ENCODE results near the gene KCTD16.

Gene KCTD16

GRCh38 chr5:144451187-144451973 is 280.7 kb downstream of the KCTD16 start:
- no peaks in the 10 kb centered on the region for H3K4me1 ChIP-seq (ENCODE audit: control insufficient read depth, insufficient read depth, low read length)
- no peak for TF ChIP-seq ZNF548 (tag by site-specific recombination; IDR thresholded peaks at IDR 0.05)
- no peak for TF ChIP-seq HOXC10 (CRISPR knock-in tag; IDR thresholded peaks at IDR 0.05)
- TF ChIP-seq ZNF335 (tag by site-specific recombination; conservative IDR thresholded peaks at IDR 0.05), result peak; percentile 41
- no peak for TF ChIP-seq ZNF10 (tag by site-specific recombination; IDR thresholded peaks at IDR 0.05)
- no peak for TF ChIP-seq ZBTB21 (tag by site-specific recombination; IDR thresholded peaks at IDR 0.05)
- H3K36me3 ChIP-seq (ENCODE audit: control insufficient read depth in 2 of 2, insufficient read depth in 1 of 2, low read length in 2 of 2), result no peaks in the 10 kb centered on the region
- H3K27ac ChIP-seq (ENCODE audit: extremely low read depth, low read depth, low read length), result no peak overlapping the region
- H3K4me3 ChIP-seq (ENCODE audit: low read depth, low read length), result no peak overlapping the region
- no peaks in the 10 kb centered on the region for H3K9me3 ChIP-seq (ENCODE audit: control insufficient read depth, insufficient read depth, low read depth, low read length)
- CTCF ChIA-PET, result interaction anchor here (1.1 kb wide), 1 partner anchor 16 kb away, joined by 3 read pairs; no protein-coding TSS in a partner anchor
- POLR2A ChIA-PET, result no interaction called here

GRCh38 chr5:144453753-144454152 is 283.1 kb downstream of the KCTD16 start:
- ChIA-PET CTCF (interaction anchor here (0.6 to 1.1 kb wide), 3 partner anchors 14 to 1843 kb away, joined by 3 to 8 read pairs (median 4); no protein-coding TSS in a partner anchor), POLR2A (no interaction called here)
- H3K36me3 ChIP-seq (ENCODE audit: control insufficient read depth in 2 of 2, insufficient read depth in 1 of 2, low read length in 2 of 2), result no peaks in the 10 kb centered on the region
- TF ChIP-seq ZNF132 (tag by site-specific recombination; IDR thresholded peaks at IDR 0.05; ENCODE audit: borderline replicate concordance) (no peak), TCF7L2 (IDR thresholded peaks at IDR 0.05; ENCODE audit: borderline replicate concordance, low read depth, low read length) (0 out of 2 replicates have a peak, but pooled peaks have one; percentile 13)
- H3K4me3 ChIP-seq (ENCODE audit: low read depth, low read length), result no peak overlapping the region
- H3K9me3 ChIP-seq (ENCODE audit: control insufficient read depth, insufficient read depth, low read depth, low read length), result no peaks in the 10 kb centered on the region
- no peak overlapping the region for H3K27ac ChIP-seq (ENCODE audit: extremely low read depth, low read depth, low read length)
- no peaks in the 10 kb centered on the region for H3K4me1 ChIP-seq (ENCODE audit: control insufficient read depth, insufficient read depth, low read length)

GRCh38 chr5:144457160-144457559 is 286.5 kb downstream of the KCTD16 start:
- ChIA-PET POLR2A (no interaction called here), CTCF (no interaction called here)
- H3K36me3 ChIP-seq (ENCODE audit: control insufficient read depth in 2 of 2, insufficient read depth in 1 of 2, low read length in 2 of 2), result no peaks in the 10 kb centered on the region
- no peaks in the 10 kb centered on the region for H3K4me1 ChIP-seq (ENCODE audit: control insufficient read depth, insufficient read depth, low read length)
- no peak overlapping the region for H3K27ac ChIP-seq (ENCODE audit: extremely low read depth, low read depth, low read length)
- no peak overlapping the region for H3K4me3 ChIP-seq (ENCODE audit: low read depth, low read length)
- no peaks in the 10 kb centered on the region for H3K9me3 ChIP-seq (ENCODE audit: control insufficient read depth, insufficient read depth, low read depth, low read length)
- TF ChIP-seq KLF10 (tag by site-specific recombination; IDR thresholded peaks at IDR 0.05), result no peak
- TF ChIP-seq ZNF302 (tag by site-specific recombination; IDR thresholded peaks at IDR 0.05; ENCODE audit: low read depth), result no peak
- TF ChIP-seq ZNF175 (tag by site-specific recombination; IDR thresholded peaks at IDR 0.05), result no peak
- no peak for TF ChIP-seq SP7 (tag by site-specific recombination; IDR thresholded peaks at IDR 0.05)
- no peak for TF ChIP-seq ZNF529 (tag by site-specific recombination; IDR thresholded peaks at IDR 0.05; ENCODE audit: insufficient replicate concordance)
- TF ChIP-seq ZNF169 (tag by site-specific recombination; IDR thresholded peaks at IDR 0.05), result no peak
- no peak for TF ChIP-seq ZNF132 (tag by site-specific recombination; IDR thresholded peaks at IDR 0.05; ENCODE audit: borderline replicate concordance)
- no peak for TF ChIP-seq SCRT1 (tag by site-specific recombination; IDR thresholded peaks at IDR 0.05; ENCODE audit: borderline replicate concordance)
- no peak for TF ChIP-seq CTCF (tag by site-specific recombination; IDR thresholded peaks at IDR 0.05)
- no peak for TF ChIP-seq KLF1 (tag by site-specific recombination; IDR thresholded peaks at IDR 0.05)
- no peak for TF ChIP-seq ZNF645 (tag by site-specific recombination; IDR thresholded peaks at IDR 0.05)
- TF ChIP-seq ZNF366 (tag by site-specific recombination; conservative IDR thresholded peaks at IDR 0.05), result no peak
- no peak for TF ChIP-seq ZNF223 (tag by site-specific recombination; IDR thresholded peaks at IDR 0.05)
- no peak for TF ChIP-seq KLF17 (tag by site-specific recombination; IDR thresholded peaks at IDR 0.05)
- no peak for TF ChIP-seq ZNF354C (tag by site-specific recombination; IDR thresholded peaks at IDR 0.05; ENCODE audit: borderline replicate concordance, low read depth)
- no peak for TF ChIP-seq GLIS2 (tag by site-specific recombination; IDR thresholded peaks at IDR 0.05)
- TF ChIP-seq ZNF600 (tag by site-specific recombination; IDR thresholded peaks at IDR 0.05), result no peak
- no peak for TF ChIP-seq ZNF449 (tag by site-specific recombination; IDR thresholded peaks at IDR 0.05)
- no peak for TF ChIP-seq ZBTB7A (tag by site-specific recombination; IDR thresholded peaks at IDR 0.05; ENCODE audit: low read depth)
